Forelimb muscle (tissue), 1 donor: ENCODE data around the gene PGA5. TPM values are rescaled to one million over a fixed set of nuclear protein-coding genes. Genes with fewer than 3 reads are reported as not detected.

Experiments
- DNase-seq: peaks from one replicate; pipeline ENCODE4 v3.0.0-alpha.2; 2013; ENCODE audit warnings: low read depth
- polyA plus RNA-seq: library from polyadenylated mRNA; unstranded; fragments of 120-200 nt; gene quantifications from one replicate; pipeline ENCODE4 v1.2.1, GENCODE V29; 2013; ENCODE audit not compliant: insufficient read length

Gene PGA5
- polyA plus RNA-seq, 1 donor, result 1.7 TPM

- no peak for DNase-seq
Measured at GRCh38 chr11:61267437-61267841, 26.5 kb downstream of the PGA5 start.

GRCh38 chr11:61268588-61269250 is 27.7 kb downstream of the PGA5 start:
- no peak for DNase-seq

- no peak for DNase-seq
Measured at GRCh38 chr11:61270354-61271076, 29.5 kb downstream of the PGA5 start.

GRCh38 chr11:61272731-61273130 is 31.8 kb downstream of the PGA5 start:
- no peak for DNase-seq

- DNase-seq, result no peak
Measured at GRCh38 chr11:61273178-61274078, 32.5 kb downstream of the PGA5 start.

- DNase-seq, result no peak
Measured at GRCh38 chr11:61274084-61274483, 33.1 kb downstream of the PGA5 start.

- no peak for DNase-seq
Measured at GRCh38 chr11:61275191-61275590, 34.2 kb downstream of the PGA5 start.

GRCh38 chr11:61277186-61278000 is 36.4 kb downstream of the PGA5 start:
- DNase-seq, result no peak

GRCh38 chr11:61278001-61278470 is 37.1 kb downstream of the PGA5 start:
- no peak for DNase-seq

GRCh38 chr11:61279934-61280659 is 39.1 kb downstream of the PGA5 start:
- DNase-seq, result no peak

GRCh38 chr11:61280883-61281580 is 40.1 kb downstream of the PGA5 start:
- DNase-seq, result no peak

- no peak for DNase-seq
Measured at GRCh38 chr11:61281581-61282250, 40.7 kb downstream of the PGA5 start.

- DNase-seq, result no peak
Measured at GRCh38 chr11:61283613-61284012, 42.6 kb downstream of the PGA5 start.

- DNase-seq, result no peak
Measured at GRCh38 chr11:61287338-61287977, 46.5 kb downstream of the PGA5 start.

GRCh38 chr11:61290905-61291690 is 50.1 kb downstream of the PGA5 start:
- DNase-seq, result no peak

- no peak for DNase-seq
Measured at GRCh38 chr11:61292356-61292755, 51.4 kb downstream of the PGA5 start.

- DNase-seq, result no peak
Measured at GRCh38 chr11:61293867-61294716, 53.1 kb downstream of the PGA5 start.
